IMR-90 (cell line): Measurements from ENCODE around the gene NADK2. TPM values are rescaled to one million over a fixed set of nuclear protein-coding genes. Genes with fewer than 3 reads are reported as not detected.

Experiments
- ATAC-seq: fragments of 200-7000 bp; cut with Tn5 transposase; 2 replicates; pipeline ENCODE4 v1.9.1; 2020; ENCODE audit warnings: low read depth, mild to moderate bottlenecking, moderate library complexity
- BruUV-seq: library from RNA; stranded (reverse); fragments of 400-500 nt; replicated peaks from 2 replicates; lab custom pipeline; 2021; lab: Mats Ljungman, UMichigan
- CTCF ChIA-PET: fragments of 300-600 bp; formaldehyde crosslinking; extraction: SDS; loops from one replicate; lab custom pipeline; 2021; ENCODE audit warnings: antibody characterized with exemption; lab: Yijun Ruan, JAX
- POLR2A ChIA-PET: fragments of 300-600 bp; sonication (Branson Sonifier 250); formaldehyde crosslinking; loops from one replicate; lab custom pipeline; 2022; ENCODE audit warnings: antibody characterized with exemption; ENCODE audit not compliant: unreplicated experiment; lab: Charles Lee
- DNase-seq: peaks from one replicate; pipeline ENCODE4 v3.0.0; 2013
- H2AFZ ChIP-seq: replicated peaks from 2 replicates; pipeline ENCODE3; 2013; ENCODE audit warnings: low read length, mild to moderate bottlenecking; ENCODE audit not compliant: poor library complexity
- H2AK5ac ChIP-seq: 2 replicates; pipeline ENCODE4 v1.6.1; 2013; ENCODE audit warnings: low read depth, low read length, inconsistent platforms
- H2AK9ac ChIP-seq: replicated peaks from 2 replicates; pipeline ENCODE3; 2013; ENCODE audit warnings: mild to moderate bottlenecking, low read depth, low read length, moderate library complexity; ENCODE audit not compliant: poor library complexity
- H2BK120ac ChIP-seq: 2 replicates; pipeline ENCODE4 v1.6.1; 2013; ENCODE audit warnings: low read depth, low read length, inconsistent platforms
- H2BK15ac ChIP-seq: 3 replicates; pipeline ENCODE4 v1.6.1; 2013; ENCODE audit warnings: low read depth, low read length, inconsistent platforms
- H2BK20ac ChIP-seq: 2 replicates; pipeline ENCODE4 v1.6.1; 2013; ENCODE audit warnings: low read depth, mild to moderate bottlenecking, inconsistent platforms, low read length, moderate library complexity
- H2BK5ac ChIP-seq: 2 replicates; pipeline ENCODE4 v1.6.1; 2013; ENCODE audit warnings: mild to moderate bottlenecking, low read depth, low read length, inconsistent platforms; ENCODE audit not compliant: poor library complexity, severe bottlenecking
- H3K14ac ChIP-seq: replicated peaks from 2 replicates; pipeline ENCODE4 v1.6.1; 2013; ENCODE audit warnings: low read depth, low read length, inconsistent platforms
- H3K18ac ChIP-seq: 2 replicates; pipeline ENCODE4 v1.6.1; 2013; ENCODE audit warnings: low read depth, low read length, control low read depth
- H3K23ac ChIP-seq: 2 replicates; pipeline ENCODE4 v1.6.1; 2013; ENCODE audit warnings: low read depth, low read length, inconsistent platforms
- H3K27ac ChIP-seq: 2 replicates; pipeline ENCODE4 v1.5.1; 2013; ENCODE audit warnings: mild to moderate bottlenecking, control low read depth, low read length; ENCODE audit not compliant: insufficient read depth
- H3K27me3 ChIP-seq: 2 replicates; pipeline ENCODE4 v1.6.1; 2013; ENCODE audit warnings: low read length; ENCODE audit not compliant: control insufficient read depth, insufficient read depth
- H3K36me3 ChIP-seq: 2 replicates; pipeline ENCODE4 v1.6.1; 2013; ENCODE audit warnings: low read length, mixed read lengths; ENCODE audit not compliant: control insufficient read depth, insufficient read depth
- H3K4ac ChIP-seq: 2 replicates; pipeline ENCODE4 v1.6.1; 2013; ENCODE audit warnings: low read depth, low read length, inconsistent platforms
- H3K4me1 ChIP-seq: 2 replicates; pipeline ENCODE4 v1.6.1; 2013; ENCODE audit warnings: low read length, mixed read lengths; ENCODE audit not compliant: control insufficient read depth, insufficient read depth
- H3K4me2 ChIP-seq: 2 replicates; pipeline ENCODE4 v1.6.1; 2013; ENCODE audit warnings: low read depth, mild to moderate bottlenecking, control low read depth, low read length, moderate library complexity
- H3K4me3 ChIP-seq: 2 replicates; pipeline ENCODE4 v1.5.1; 2013; ENCODE audit warnings: low read depth, mild to moderate bottlenecking, control low read depth, low read length, moderate library complexity; ENCODE audit not compliant: insufficient read depth
- H3K56ac ChIP-seq: 2 replicates; pipeline ENCODE4 v1.6.1; 2013; ENCODE audit warnings: low read length, inconsistent platforms; ENCODE audit not compliant: insufficient read depth; ENCODE audit errors: extremely low read depth
- H3K79me1 ChIP-seq, 2 experiments: 2 replicates each; pipeline ENCODE4 v1.6.1; 2013; ENCODE audit warnings: low read length in 2 of 2, inconsistent platforms in 1 of 2, low read depth in 1 of 2
- H3K9ac ChIP-seq: 2 replicates; pipeline ENCODE4 v1.6.1; 2013; ENCODE audit warnings: low read depth, low read length, control low read depth
- H3K9me1 ChIP-seq: 2 replicates; pipeline ENCODE4 v1.6.1; 2013; ENCODE audit warnings: low read length, inconsistent platforms; ENCODE audit not compliant: insufficient read depth
- H3K9me3 ChIP-seq: 2 replicates; pipeline ENCODE4 v1.6.1; 2013; ENCODE audit warnings: low read length; ENCODE audit not compliant: control insufficient read depth, insufficient read depth
- H4K20me1 ChIP-seq: 2 replicates; pipeline ENCODE4 v1.6.1; 2013; ENCODE audit warnings: low read length, inconsistent platforms; ENCODE audit not compliant: insufficient read depth
- H4K5ac ChIP-seq: 2 replicates; pipeline ENCODE4 v1.6.1; 2013; ENCODE audit warnings: mild to moderate bottlenecking, low read depth, low read length, control low read depth
- H4K8ac ChIP-seq, 2 experiments: 2 replicates each; pipeline ENCODE4 v1.6.1; 2013; ENCODE audit warnings: low read depth in 2 of 2, low read length in 2 of 2, control low read depth in 1 of 2, inconsistent platforms in 1 of 2
- H4K91ac ChIP-seq: 2 replicates; pipeline ENCODE4 v1.6.1; 2013; ENCODE audit warnings: low read depth, low read length, inconsistent platforms; ENCODE audit not compliant: insufficient read depth
- BHLHE40 ChIP-seq: fragments of 150-350 bp; IDR thresholded peaks from 2 replicates; pipeline ENCODE4 v1.6.1; 2016; ENCODE audit warnings: mild to moderate bottlenecking, low read depth, low read length
- CEBPB ChIP-seq: IDR thresholded peaks from 2 replicates; pipeline ENCODE4 v1.6.1; 2012; ENCODE audit warnings: low read depth, low read length, improper control_type of control experiment
- MAZ ChIP-seq: IDR thresholded peaks from 2 replicates; pipeline ENCODE4 v1.6.1; 2012; ENCODE audit warnings: low read depth, mild to moderate bottlenecking, low read length, improper control_type of control experiment, moderate library complexity, borderline replicate concordance
- MXI1 ChIP-seq: IDR thresholded peaks from 2 replicates; pipeline ENCODE4 v1.6.1; 2012; ENCODE audit warnings: low read depth, mild to moderate bottlenecking, low read length, moderate library complexity, borderline replicate concordance
- NFE2L2 ChIP-seq: fragments of 150-350 bp; IDR thresholded peaks from 2 replicates; pipeline ENCODE4 v1.6.1; 2016; ENCODE audit warnings: low read depth, mild to moderate bottlenecking, low read length
- POLR2A ChIP-seq: IDR thresholded peaks from 2 replicates; pipeline ENCODE4 v1.6.1; 2012; ENCODE audit warnings: mild to moderate bottlenecking, low read depth, low read length
- RFX5 ChIP-seq: IDR thresholded peaks from 2 replicates; pipeline ENCODE4 v1.8.0; 2012; ENCODE audit warnings: low read depth, mild to moderate bottlenecking, low read length, moderate library complexity
- SMC3 ChIP-seq: fragments of 150-350 bp; IDR thresholded peaks from 2 replicates; pipeline ENCODE4 v1.6.1; 2016; ENCODE audit warnings: low read depth, mild to moderate bottlenecking, antibody characterized with exemption, low read length, moderate library complexity
- WGBS, 2 experiments: methylation state at CpG; one replicate each; pipeline versions ENCODE4 v1.1.5 to v1.1.7; 2013; ENCODE audit warnings: missing lambda C conversion rate in 2 of 2; ENCODE audit not compliant: insufficient read length in 1 of 2; ENCODE audit errors: extremely low coverage in 2 of 2; 5-methylcytosine and 5-hydroxymethylcytosine counted together
- dilution Hi-C: fragments of 300-500 bp; cut with HindIII; formaldehyde crosslinking; loops from one replicate; pipeline ENCODE4 v1.14.3; 2018; ENCODE audit warnings: low sequenced_read_pairs; ENCODE audit not compliant: unreplicated experiment
- in situ Hi-C: fragments of 300-500 bp; cut with MboI; formaldehyde crosslinking; loops from 3 replicates; pipeline ENCODE4 v1.14.3; 2019; ENCODE audit warnings: low sequenced_read_pairs, inconsistent platforms, mixed read lengths
- intact Hi-C: fragments of 100-400 bp; cut with micrococcal nuclease; formaldehyde crosslinking; loops from 2 replicates; pipeline ENCODE4 v1.10.0; 2022
- polyA plus RNA-seq, 3 experiments: library from polyadenylated mRNA; depleted of rRNA; stranded (reverse); fragments of >200 nt; gene quantifications; 2 replicates each; pipeline ENCODE4 v1.2.3, GENCODE V29; 2012; ENCODE audit warnings: low replicate concordance in 1 of 3
- total RNA-seq: library from RNA; depleted of rRNA; stranded (reverse); fragments of >200 nt; gene quantifications from 2 replicates; pipeline ENCODE4 v1.2.3, GENCODE V29; 2012
- TF ChIP-seq, protein P1 (sequence below): fragments of 150-350 bp; IDR thresholded peaks from 2 replicates; pipeline ENCODE4 v1.6.1; 2016; ENCODE audit warnings: low read depth, mild to moderate bottlenecking, low read length, moderate library complexity, borderline replicate concordance
- TF ChIP-seq, protein P2 (sequence below): fragments of 150-350 bp; IDR thresholded peaks from 2 replicates; pipeline ENCODE4 v1.6.1; 2017; ENCODE audit warnings: mild to moderate bottlenecking, antibody characterized with exemption, low read length, low read depth

Gene NADK2
- total and polyA plus RNA-seq, 2 of the 4 experiments (the other 2 are of a cell fraction) = 7.4 to 17.4 TPM

DNA sequence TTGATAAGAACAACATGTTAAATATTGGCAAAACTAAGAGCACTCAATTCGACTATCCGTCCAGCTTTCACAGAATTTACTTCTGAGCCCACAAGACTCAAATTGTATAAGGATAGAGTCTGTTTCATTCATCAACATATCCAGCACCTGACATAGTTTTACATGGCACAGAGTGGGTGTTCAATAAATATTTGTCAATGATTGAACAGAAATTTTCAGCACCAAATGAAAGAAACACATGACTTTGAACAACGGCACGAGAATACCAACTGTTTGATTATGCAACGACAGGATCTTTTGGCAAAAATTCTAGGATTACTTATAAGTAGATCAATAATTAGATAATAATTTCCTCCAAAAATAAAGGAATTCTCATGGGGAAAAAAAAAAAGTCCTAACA lies 48.0 kb downstream of the NADK2 start:
- no peak overlapping the region for H3K23ac ChIP-seq
- H3K27me3 ChIP-seq = no peaks in the 10 kb centered on the region
- no peak overlapping the region for H3K27ac ChIP-seq
- no peaks in the 10 kb centered on the region for H4K20me1 ChIP-seq
- H2BK15ac ChIP-seq = no peak overlapping the region
- DNase-seq (no peak), ATAC-seq (no peak)
- peaks cover 6% of the 10 kb centered on the region for H3K36me3 ChIP-seq
- no peaks in the 10 kb centered on the region for H3K9me1 ChIP-seq
- POLR2A ChIA-PET = interaction anchor here (0.7 kb wide), 1 partner anchor 30 kb away, joined by 8 read pairs; no protein-coding TSS in a partner anchor
- no peaks in the 10 kb centered on the region; the same call in 1 of the 2 replicates for H3K9me3 ChIP-seq
- CTCF ChIA-PET = no interaction called here
- no peak overlapping the region for H3K4me3 ChIP-seq
- H4K8ac ChIP-seq = no peak overlapping the region
- TF ChIP-seq BHLHE40 (no peak), SMC3 (no peak), MAZ (no peak), NFE2L2 (no peak), POLR2A (no peak), MXI1 (no peak), RFX5 (no peak), CEBPB (no peak)
- TF ChIP-seq, protein P1, sequence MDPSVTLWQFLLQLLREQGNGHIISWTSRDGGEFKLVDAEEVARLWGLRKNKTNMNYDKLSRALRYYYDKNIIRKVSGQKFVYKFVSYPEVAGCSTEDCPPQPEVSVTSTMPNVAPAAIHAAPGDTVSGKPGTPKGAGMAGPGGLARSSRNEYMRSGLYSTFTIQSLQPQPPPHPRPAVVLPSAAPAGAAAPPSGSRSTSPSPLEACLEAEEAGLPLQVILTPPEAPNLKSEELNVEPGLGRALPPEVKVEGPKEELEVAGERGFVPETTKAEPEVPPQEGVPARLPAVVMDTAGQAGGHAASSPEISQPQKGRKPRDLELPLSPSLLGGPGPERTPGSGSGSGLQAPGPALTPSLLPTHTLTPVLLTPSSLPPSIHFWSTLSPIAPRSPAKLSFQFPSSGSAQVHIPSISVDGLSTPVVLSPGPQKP = no peak
- TF ChIP-seq, protein P2, sequence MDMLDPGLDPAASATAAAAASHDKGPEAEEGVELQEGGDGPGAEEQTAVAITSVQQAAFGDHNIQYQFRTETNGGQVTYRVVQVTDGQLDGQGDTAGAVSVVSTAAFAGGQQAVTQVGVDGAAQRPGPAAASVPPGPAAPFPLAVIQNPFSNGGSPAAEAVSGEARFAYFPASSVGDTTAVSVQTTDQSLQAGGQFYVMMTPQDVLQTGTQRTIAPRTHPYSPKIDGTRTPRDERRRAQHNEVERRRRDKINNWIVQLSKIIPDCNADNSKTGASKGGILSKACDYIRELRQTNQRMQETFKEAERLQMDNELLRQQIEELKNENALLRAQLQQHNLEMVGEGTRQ = no peak
- no peak overlapping the region for H4K5ac ChIP-seq
- no peak overlapping the region for H4K91ac ChIP-seq
- no peak overlapping the region for H2BK20ac ChIP-seq
- no peak overlapping the region for H2BK120ac ChIP-seq
- no TSS peak for BruUV-seq
- no peak overlapping the region for H3K4me2 ChIP-seq
- dilution Hi-C loops (no loop called here), in situ Hi-C loops (no loop called here), intact Hi-C loops (no loop called here)
- no peaks in the 10 kb centered on the region for H3K4me1 ChIP-seq
- no peak overlapping the region for H2BK5ac ChIP-seq
- no peak overlapping the region for H2AK5ac ChIP-seq
- no peak overlapping the region for H3K14ac ChIP-seq
- H2AK9ac ChIP-seq = no peak overlapping the region
- H3K56ac ChIP-seq = no peak overlapping the region
- H3K18ac ChIP-seq = no peak overlapping the region
- H2AFZ ChIP-seq = no peak overlapping the region
- no peaks in the 10 kb centered on the region for H3K79me1 ChIP-seq
- H3K4ac ChIP-seq = no peak overlapping the region
- H3K9ac ChIP-seq = no peak overlapping the region
- WGBS, 2 experiments = no CpG with 5 or more reads among the region's 5 CpGs
